GM12875 (cell line): Measurements from ENCODE around the gene STBD1.

Experiments used
- H3K4me3 ChIP-seq: one replicate; pipeline ENCODE4 v1.5.1; 2011; ENCODE audit warnings: low read depth, low read length, control low read depth
- CTCF ChIP-seq: IDR thresholded peaks from 2 replicates; pipeline ENCODE4 v1.5.1; 2011; ENCODE audit warnings: low read depth, mild to moderate bottlenecking, control low read depth, inconsistent platforms, low read length, moderate library complexity, borderline replicate concordance; ENCODE audit not compliant: insufficient read depth

Gene STBD1

GRCh38 chr4:76305971-76306881 is at the start of gene STBD1:
STBD1 (plus strand) TSS chr4:76306733; CDS start chr4:76306770, 37 bp downstream.
- peak within 1 kb of the TSS; percentile 33 for H3K4me3 ChIP-seq

DNA sequence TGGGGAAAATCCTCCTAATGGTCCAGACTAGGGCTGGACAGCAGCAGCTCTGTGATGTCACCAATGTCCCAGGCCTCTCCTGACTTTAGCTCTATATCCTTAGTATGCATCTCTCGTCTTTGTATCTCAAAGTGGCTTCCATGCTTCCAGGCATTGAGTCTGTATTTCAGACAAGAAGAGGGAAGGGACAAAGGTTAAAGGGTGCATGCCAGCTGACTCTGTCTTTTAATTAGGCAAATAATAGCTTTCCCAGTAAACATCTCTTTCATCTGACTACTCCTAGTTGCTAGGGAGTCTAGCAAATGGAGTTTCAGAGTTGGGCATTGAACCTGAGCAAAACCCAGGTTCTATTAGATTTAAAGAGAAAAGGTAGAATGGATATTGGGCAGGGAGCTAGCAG is 49.6 kb upstream of the STBD1 start:
- no peak for TF ChIP-seq CTCF
- H3K4me3 ChIP-seq, result no peak overlapping the region

More at GRCh38 chr4:76305971-76306881, at the start of gene STBD1:
- TF ChIP-seq CTCF, result no peak

DNA sequence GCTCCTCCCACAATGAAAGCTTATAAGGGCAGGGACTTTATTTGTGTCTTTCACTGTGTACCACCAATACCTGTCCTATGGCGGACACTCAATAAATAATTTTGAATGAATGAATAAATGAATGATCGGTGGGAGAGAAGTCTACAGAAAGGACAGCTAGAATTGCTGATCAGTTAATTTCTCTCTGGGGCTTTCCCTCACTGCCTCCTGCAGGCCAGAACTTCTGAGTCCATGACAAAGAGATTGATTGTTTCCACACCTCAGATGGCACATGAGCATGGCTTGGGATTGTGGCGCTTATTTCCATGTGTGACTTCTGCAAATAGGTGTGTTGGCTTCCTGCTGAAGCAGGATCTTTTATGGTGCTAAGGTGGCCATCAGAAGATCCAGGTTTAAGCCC is 48.7 kb upstream of the STBD1 start:
- no peak overlapping the region for H3K4me3 ChIP-seq
- TF ChIP-seq CTCF, result no peak

DNA sequence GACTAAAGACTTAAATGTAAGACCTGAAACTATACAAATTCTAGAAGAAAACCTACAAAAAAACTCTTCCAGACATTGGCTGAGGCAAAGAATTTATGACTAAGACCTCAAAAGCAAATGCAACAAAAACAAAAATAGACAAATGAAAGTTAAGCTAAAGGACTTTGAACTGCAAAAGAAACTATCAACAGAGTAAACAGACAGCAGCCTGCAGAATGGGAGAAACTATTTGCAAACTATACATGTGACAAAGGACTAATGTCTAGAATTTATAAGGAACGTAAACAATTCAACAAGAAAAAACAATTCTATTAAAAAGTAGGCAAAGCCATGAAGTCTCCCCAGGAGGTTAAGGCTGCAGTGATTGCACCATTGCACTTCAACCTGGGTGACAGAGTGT is 46.0 kb upstream of the STBD1 start:
- H3K4me3 ChIP-seq, result no peak overlapping the region
- TF ChIP-seq CTCF, result no peak

DNA sequence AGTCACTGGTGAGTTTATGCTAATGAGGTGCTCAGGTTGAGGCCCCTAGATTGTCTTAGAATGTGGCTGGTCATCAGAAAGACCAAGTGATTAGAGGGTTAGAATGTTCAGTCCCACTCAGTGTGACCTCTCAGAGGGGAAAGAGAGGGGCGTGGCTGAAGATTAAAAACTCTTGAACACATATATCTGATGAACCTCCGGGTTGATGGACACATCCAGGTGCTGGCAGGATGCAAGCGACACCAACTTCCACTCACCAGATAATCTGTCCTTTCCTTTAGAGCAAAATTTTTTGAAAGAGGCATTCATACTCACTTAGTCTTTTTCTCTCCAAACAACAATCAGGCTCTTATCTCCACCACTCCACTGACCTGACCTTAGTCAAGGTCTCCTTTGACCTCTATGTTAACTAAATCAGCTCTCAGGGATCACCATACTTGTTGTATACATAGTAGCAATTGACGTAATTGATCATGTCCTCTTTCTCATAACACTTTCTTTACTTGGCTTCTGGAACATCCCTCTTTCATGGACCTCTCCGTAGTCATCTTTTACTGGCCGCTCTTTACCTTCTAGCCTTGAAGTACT is 40.8 kb upstream of the STBD1 start:
- no peak for TF ChIP-seq CTCF
- no peak overlapping the region for H3K4me3 ChIP-seq

- TF ChIP-seq CTCF, result no peak
- H3K4me3 ChIP-seq, result no peak overlapping the region
These were observed 39.9 kb upstream of the STBD1 start for GRCh38 chr4:76266627-76267026.

GRCh38 chr4:76267811-76268210 is 38.7 kb upstream of the STBD1 start:
- TF ChIP-seq CTCF, result no peak
- H3K4me3 ChIP-seq, result no peak overlapping the region
